Brain pericyte (primary cell): ENCODE data around the gene SLC51B.
"Not testable (repeated sequence)": the region's sequence is repeated elsewhere in the genome, so short reads cannot be mapped to it uniquely, and the experiment has no call there.

Experiments used
- DNase-seq: peaks from one replicate; pipeline ENCODE4 v3.0.0-alpha.2; 2012; ENCODE audit warnings: low read depth, low spot score

Gene SLC51B

DNA sequence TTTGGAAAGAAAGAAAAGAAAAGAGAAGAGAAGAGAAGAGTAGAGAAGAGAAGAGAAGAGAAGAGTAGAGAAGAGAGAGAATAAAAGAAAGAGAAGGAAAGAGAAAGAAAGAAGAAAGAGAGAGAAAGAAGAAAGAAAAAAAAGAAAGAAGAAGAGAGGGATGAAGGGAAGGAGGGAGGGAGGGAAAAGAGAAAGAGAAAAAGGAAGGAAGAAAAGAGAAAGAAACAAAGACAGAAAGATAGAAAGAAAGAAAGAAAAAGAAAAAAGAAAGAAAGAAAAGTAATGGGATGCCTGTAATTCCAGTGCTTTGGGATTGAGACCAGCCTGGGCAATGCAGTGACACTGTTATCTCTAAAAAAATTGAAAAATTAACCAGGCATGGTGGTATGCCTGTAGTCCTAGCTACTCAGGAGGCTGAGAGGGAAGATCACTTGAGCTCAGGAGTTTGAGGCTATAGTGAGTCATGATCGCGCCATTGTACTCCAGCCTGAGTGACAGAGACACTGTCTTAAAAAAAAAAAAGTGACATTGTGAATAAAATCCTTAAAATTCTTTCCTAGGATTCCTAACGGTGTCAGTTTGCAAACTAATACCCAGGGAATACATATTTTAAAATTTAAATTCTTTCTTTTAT, 20.9 kb downstream of the SLC51B start:
- no peak for DNase-seq

DNA sequence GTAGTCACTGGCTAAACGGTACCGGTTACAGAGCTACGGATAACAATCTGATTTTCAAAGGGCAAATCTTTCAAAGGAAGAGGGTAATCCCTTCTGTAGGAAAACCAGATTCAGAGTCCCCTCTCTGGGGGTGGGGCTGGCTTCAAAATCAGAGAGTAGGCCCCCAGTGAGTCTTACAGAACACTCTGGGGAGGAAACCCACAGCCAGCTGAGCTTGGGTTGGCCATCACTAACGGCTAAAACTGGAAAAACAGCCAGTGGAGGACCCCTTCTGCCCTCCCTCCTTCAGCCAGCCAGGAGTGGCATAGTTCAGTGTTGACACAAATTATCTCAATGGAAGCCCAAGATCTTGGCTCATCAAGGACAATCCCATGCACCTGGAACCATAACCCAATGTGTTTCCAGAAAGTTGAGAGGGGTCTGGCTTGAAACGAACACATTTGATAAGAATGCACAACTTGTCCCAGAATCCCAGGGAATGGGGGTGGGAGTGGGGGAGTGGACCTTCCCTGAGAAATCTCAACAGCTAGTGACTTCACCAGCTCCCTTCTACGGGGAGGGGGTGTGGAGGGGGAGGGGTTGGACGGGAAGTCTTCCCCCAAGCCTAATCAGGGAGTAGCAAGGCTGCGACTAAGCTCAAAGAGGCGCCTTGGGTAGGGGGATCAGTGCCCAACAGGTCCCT, 21.6 kb downstream of the SLC51B start:
- no peak for DNase-seq

DNA sequence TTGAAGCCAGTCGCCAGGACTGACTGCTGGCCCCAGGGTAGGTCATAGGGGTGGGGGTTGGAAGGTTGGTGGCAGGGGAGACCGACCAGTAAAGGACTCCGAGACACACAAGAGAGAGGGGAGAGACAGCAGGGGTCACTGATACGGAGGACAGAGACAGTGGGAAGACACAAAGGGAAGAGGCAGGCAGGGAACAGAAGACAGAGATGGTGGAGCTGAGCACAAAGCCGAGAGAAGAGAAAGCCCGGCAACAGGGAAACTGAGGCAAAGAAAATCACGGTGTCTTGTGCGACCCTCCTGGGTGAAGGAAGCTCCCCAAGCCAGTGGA, 22.1 kb downstream of the SLC51B start:
- DNase-seq: no peak

DNA sequence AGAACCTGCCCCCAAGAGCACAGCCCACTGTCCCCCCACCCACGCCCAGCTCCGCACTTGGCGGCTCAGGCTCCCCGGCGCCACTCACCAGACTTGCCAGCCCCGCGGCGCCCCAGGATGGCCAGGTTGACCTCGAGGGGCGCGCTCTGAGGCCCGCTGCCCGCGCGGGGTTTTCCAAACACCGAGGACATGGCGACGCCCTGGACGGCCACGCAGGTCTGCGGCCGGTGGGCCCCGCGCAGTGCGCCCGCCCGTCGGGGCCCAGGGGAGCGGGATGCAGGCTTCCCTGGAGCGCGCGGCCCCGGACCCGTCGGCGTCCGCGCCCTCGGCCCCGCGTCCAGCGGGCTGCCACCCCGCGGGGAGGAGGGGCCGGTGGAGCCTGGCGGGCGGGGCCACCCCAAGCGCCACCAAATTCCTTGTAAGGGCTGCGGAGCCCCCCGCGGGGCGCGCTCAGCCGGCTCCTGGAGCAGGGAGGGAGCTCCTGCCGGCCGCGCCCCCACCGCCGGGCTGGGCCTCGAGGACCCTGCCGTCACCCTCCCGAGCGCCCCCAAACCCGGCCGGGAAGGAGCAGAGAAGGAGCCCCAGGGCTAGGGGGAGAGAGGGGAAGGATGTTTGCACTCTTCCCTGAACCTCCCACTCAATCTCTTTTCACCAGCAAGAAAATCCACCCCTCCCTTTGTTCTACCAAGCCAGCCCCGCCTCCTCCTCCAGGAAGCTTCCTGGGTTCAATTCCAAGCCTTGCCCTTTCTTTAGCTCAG, 22.6 kb downstream of the SLC51B start, which contains the start of gene RASL12:
RASL12 (minus strand) TSS at position 347 of the 758 bp plus-strand sequence; CDS start at position 191, 156 bp downstream.
- DNase-seq: no peak

DNA sequence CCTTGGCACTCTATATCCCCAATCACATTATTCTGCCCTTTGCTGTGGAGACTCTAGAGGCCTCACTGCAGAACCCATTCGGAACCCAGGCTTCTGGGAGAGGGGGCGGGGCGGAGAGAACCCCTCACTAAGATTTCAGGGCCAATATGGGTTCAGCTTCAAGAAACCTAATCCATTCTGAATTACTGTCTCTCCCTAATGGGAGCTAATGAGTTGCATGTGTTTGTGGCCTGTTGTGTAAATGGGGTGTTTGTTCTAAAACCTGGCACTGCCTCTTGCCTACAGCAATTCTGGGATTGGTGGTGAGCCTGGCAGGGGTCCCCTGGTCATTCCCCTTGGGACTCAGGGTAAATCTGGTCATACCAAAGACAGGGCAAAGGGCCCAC, 23.2 kb downstream of the SLC51B start:
- DNase-seq: no peak

DNA sequence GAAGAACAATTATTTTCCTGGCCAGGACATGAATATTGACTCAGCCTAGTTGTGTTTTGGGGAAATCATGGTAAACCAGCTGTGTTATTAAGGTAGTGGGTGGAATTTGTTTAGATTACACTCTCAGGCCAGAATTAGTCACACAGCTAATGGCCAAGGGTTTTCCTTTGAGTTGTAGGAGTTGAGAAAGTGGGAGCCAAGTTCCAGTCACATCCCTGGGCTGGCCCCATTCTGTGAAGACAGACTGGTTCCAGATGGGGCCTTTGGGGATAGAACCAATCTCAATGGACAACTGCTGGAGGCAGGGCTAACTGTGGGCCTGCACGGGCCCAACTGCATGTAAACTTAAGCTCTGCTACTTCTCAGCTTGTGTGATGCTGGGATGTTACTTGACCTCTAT, 24.0 kb downstream of the SLC51B start:
- DNase-seq: no peak

DNA sequence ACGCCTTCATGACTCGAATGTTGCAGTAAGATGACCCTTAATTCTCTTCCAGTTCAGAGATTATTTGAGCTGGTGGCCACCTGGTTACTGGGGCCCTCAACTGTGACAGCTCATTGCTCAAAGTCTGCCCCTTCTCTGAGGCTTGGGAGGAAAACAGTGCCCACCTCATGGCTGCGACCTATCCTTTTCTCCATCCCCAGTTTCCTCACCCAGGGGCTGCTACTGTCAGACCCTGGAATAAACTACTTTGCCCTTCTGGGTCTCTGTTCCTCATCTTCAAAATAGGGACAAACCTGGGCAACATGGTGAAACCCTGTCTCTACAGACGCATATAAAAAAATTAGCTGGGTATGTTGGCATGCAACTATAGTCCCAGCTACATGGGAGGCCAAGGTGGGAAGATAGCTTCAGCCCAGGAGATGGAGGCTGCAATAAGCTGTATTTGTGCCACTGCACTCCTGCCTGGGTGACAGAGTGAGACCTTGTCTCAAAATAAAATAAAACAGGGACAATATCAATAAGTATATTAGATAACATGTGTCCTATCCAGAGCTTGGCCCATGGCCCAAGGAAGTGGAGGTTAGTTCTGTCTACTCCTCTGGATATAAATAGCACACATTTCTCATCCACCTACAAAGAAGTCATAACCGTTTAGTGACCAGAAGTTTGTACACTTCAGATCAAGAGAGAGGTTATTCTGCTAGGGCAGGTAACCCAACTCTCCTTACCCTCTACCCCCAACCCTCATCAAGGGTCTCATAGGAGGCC, 24.8 kb downstream of the SLC51B start:
- no peak for DNase-seq

DNA sequence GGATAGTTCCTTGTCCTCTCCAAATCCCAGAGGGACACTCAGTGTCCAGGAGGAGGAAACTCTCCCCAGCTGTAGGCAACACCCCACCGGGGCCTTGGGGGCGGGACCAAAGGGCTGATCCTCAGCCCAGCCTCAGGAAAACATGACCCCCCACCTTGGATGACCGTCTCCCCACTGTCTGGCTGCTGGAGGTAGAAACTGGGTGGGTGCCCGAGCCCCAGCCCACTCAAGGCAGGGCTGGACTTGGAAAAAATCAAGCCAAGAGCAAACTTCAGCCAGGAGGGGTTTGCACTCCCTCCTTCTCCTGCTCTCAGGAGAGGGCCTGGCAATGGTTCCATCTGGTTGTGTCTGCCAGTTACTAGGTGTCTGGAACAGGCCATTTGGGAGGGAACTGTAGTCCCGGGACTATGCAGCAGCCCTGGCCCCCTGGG, 26.2 kb downstream of the SLC51B start:
- DNase-seq: no peak

DNA sequence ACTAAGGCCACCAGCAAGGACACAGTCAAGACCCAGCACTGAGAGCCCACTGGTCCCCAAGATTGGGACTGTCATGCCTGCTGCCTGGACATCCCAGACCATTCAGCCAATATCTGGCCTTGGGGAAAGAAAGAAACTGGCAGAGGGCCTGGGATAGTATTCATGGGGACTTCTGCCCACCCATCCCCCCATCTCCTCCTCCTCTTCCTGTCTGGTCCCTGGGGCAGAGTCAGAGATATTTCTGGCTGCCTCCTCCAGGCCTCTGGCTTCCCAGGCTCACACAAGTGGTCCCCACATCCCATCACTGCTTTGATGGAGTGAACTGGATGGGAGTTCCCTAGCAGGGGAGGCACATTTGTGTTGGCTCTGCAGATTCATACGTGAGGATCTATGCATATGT, 26.8 kb downstream of the SLC51B start:
- no peak for DNase-seq

DNA sequence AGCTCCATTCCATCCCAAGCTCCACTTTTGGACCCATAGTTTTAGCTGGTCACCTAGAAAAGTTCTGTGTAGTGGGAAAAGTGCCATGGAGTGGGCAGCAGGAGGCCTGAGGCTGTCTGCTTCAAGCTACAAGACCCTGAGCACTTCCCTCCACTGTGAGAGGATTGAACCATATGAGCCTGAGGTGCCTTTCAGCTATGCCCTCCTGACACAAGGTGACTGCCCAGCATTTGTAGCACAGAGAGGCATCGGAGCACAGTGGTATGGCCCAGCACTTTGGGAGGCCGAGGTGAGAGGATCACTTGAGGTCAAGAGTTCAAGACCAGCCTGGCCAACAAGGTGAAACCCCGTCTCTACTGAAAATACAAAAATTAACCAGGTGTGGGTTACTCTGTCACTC, 27.4 kb downstream of the SLC51B start:
- DNase-seq: no peak

DNA sequence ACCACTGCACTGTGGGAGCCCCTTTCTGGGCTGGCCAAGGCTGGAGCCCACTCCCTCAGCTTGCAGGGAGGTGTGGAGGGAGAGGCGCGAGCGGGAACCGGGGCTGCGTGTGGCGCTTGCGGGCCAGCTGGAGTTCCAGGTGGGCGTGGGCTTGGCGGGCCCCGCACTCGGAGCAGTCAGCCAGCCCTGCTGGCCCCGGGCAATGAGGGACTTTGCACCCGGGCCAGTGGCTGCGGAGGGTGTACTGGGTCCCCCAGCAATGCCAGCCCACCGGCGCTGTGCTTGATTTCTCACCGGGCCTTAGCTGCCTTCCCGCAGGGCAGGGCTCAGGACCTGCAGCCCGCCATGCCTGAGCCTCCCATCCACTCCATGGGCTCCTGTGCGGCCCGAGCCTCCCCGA, 29.8 kb downstream of the SLC51B start:
- not testable (repeated sequence) for DNase-seq

DNA sequence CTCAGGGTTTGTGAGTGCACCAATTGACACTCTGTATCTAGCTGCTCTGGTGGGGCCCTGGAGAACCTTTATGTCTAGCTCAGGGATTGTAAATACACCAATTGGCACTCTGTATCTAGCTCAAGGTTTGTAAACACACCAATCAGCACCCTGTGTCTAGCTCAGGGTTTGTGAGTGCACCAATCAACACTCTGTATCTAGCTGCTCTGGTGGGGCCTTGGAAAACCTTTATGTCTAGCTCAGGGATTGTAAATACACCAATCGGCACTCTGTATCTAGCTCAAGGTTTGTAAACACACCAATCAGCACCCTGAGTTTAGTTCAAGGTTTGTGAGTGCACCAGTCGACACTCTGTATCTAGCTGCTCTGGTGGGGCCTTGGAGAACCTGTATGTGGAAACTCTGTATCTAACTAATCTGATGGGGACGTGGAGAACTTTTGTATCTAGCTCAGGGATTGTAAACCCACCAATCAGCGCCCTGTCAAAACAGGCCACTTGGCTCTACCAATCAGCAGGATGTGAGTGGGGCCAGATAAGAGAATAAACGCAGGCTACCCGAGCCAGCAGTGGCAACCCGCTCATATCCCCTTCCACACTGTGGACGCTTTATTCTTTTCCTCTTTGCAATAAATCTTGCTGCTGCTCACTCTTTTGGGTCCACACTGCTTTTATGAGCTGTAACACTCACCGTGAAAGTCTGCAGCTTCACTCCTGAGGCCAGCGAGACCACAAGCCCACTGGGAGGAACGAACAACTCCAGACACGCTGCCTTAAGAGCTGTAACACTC, 30.6 kb downstream of the SLC51B start:
- DNase-seq: not testable (repeated sequence)

DNA sequence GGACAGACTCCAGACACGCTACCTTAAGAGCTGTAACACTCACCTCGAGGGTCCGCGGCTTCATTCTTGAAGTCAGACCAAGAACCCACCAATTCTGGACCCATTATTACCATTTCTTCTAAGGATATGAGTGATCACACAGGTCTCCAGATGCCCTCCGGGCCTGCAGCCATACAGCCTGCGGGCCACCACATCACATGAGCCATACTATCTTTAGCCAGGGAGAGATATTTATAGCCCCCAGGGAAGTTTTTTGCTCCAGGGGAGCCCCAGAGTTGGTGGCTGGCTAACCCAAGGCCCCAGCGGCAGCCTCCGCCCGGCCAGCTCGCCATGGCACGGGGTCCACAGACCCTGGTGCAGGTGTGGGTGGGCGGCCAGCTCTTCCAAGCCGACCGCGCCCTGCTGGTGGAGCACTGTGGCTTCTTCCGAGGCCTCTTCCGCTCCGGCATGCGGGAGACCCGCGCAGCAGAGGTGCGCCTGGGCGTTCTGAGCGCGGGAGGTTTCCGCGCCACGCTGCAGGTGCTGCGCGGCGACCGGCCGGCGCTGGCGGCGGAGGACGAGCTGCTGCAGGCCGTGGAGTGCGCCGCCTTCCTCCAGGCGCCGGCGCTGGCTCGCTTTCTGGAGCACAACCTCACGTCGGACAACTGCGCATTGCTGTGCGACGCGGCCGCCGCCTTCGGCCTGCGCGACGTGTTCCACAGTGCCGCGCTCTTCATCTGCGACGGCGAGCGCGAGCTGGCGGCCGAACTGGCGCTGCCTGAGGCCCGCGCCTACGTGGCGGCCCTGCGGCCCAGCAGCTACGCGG, 31.5 kb downstream of the SLC51B start, which contains the start of gene KBTBD13:
KBTBD13 (plus strand) TSS at position 261 of the 805 bp plus-strand sequence; CDS start at position 331, 70 bp downstream.
- no peak for DNase-seq

DNA sequence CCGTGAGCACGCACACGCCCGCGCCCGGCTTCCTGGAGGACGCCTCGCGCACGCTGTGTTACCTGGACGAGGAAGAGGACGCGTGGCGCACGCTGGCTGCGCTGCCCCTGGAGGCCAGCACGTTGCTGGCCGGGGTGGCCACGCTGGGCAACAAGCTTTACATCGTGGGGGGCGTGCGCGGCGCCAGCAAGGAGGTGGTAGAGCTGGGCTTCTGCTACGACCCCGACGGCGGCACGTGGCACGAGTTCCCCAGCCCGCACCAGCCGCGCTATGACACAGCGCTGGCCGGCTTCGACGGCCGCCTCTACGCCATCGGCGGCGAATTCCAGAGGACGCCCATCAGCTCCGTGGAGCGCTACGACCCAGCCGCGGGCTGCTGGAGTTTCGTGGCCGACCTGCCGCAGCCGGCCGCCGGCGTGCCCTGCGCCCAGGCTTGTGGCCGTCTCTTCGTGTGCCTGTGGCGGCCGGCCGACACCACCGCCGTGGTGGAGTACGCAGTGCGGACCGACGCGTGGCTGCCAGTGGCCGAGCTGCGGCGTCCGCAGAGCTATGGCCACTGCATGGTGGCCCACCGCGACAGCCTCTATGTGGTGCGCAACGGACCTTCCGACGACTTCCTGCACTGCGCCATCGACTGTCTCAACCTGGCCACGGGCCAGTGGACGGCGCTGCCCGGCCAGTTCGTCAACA, 32.2 kb downstream of the SLC51B start:
- DNase-seq: no peak

DNA sequence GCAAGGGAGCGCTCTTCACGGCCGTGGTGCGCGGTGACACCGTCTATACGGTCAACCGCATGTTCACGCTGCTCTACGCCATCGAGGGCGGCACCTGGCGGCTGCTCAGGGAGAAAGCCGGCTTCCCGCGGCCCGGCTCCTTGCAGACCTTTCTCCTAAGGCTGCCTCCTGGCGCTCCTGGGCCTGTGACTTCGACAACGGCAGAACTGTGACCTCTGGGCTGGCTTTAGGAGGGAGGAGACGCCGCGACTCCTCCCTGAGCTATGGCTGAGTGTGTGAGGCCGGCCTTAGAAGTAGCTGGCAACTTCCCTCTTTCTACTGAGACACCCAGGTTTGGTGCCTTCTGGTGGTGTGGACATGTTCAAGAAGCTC, 32.8 kb downstream of the SLC51B start:
- DNase-seq: no peak

DNA sequence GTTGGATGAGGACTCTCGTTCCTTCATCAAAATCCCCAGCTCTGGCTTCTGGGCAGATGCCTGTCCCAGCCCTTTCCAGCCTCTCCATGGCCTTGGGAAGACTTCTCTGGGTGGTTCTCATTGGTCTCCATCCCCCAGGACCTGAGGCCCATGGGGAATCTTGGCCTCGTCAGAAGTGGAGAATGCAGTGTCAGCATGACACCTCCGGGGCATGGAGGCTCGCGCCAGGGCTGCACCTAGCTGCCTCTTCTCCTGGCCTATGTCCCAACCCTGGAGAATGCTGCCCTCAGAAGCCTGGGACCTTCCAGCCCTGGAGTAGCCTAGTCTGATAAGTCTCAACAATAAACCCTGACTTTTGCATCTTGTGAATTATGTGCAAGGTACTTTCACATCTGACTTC, 34.4 kb downstream of the SLC51B start:
- no peak for DNase-seq

DNA sequence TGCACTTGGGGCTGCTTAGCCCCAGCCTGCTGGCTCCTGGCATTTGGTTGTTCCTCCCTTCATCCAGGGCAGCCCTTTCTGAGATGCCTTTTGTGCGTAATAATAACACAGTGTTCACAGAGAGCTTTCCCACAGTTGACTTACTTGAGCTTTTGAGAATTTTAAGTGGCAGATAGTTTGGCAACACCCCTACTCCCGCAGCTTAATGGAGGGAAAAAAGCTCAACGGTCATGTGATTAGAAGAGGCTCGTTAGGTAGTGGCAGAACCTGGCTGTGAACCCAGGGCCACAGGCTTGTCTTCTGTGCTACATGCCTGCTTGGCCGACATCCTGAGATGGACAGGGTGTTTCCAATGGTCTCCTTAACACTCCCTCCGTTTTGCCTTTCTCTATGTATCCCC, 36.1 kb downstream of the SLC51B start:
- DNase-seq: no peak

DNA sequence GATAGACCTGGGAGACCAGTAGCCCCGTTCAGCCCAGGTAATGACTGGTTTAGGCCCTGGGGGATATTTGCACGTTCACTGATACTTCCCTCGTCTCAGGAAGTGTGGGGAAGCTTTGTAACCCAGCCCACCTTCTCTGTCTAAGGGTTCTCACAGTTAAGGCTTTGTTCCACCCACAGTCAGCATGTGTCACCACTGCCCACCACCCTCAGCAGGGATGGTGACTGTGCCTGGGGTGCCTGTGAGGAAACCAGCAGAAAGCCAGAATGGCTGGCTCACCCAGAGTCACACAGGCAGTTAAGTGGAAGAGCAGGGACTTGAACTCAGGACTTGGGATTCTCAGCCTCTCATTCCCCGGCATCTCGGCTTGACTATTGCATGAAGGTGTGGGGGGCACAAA, 36.6 kb downstream of the SLC51B start:
- no peak for DNase-seq

DNA sequence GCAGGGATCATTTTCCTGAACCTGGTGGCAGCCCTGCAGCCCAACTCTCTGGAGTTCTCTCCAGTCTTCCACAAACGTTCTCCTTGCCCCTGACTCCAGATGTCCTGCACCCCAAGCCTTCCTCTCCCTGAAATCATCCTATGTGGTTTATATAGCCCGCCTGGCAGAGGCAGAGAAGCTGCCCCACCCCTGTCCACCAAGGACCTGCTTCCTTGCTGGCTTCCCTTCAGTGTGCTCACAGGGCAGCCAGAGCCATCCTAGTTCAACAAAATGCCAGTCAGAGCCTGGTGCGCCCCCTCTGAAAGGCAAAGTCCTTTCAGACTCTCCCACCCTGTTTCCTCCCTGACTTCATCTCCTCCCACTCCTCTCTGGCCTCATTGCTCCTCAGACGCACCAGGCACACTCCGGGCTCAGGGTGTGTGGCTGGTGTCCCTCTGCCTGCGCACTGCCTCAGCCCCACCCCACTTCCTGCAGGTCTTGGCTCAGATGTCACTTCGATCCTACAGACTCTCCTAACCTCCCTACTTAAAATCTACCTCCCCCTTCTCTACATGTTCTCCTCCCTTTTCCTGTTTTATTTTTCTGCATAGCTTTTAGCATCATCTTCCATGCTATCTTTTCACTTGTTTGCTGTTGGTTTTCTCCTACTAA, 37.2 kb downstream of the SLC51B start:
- DNase-seq: no peak
